ENCODE results near the gene RBPJL.

Gene RBPJL

GRCh38 chr20:45307076-45307640 lies 518 bp downstream of the RBPJL start:
- DNase-seq (ENCODE audit: low spot score) = no peak
- in situ Hi-C loops (cut with MboI; ENCODE audit: low pct_unique_long_range_greater_than_20kb, low sequenced_read_pairs, unreplicated experiment) = no loop called here

DNA sequence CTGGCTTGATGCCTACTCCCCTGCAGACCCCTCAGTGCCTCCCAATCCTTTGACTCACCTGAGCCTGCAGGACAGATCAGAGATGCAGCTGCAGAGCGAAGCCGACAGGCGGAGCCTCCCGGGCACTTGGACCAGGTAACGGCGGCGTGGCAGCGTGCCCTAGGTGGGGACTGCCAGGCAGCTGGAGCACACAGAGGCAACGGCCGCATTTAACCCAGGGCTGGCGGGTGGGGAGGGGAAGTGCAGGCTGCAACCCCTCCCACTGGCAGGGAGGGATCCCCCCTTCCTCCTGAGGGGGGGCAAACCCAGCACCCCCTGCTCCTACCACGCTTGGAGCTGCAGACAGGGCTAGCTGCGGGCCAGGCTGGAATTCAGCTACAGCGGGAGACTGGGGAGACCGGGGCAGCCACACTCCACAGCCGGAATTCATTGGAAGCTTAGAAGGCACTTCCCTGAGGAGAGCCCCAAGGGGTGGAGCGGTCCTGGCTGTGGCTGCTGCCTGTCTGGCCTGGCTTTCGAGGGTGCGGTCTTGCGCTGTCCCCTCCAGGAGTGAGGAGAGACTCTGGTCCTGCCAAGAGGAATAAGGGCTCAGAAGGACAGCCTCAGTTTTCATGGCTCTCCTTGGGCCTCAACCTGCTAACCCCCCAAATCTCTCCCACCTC lies 1.6 kb downstream of the RBPJL start, which contains the start of gene MATN4:
MATN4 (minus strand) TSS at position 183 of the 662 bp plus-strand sequence. CDS start 2,717 bp downstream, outside the sequence.
- in situ Hi-C loops (cut with MboI; ENCODE audit: low pct_unique_long_range_greater_than_20kb, low sequenced_read_pairs, unreplicated experiment) = no loop called here
- TF ChIP-seq, protein P1, sequence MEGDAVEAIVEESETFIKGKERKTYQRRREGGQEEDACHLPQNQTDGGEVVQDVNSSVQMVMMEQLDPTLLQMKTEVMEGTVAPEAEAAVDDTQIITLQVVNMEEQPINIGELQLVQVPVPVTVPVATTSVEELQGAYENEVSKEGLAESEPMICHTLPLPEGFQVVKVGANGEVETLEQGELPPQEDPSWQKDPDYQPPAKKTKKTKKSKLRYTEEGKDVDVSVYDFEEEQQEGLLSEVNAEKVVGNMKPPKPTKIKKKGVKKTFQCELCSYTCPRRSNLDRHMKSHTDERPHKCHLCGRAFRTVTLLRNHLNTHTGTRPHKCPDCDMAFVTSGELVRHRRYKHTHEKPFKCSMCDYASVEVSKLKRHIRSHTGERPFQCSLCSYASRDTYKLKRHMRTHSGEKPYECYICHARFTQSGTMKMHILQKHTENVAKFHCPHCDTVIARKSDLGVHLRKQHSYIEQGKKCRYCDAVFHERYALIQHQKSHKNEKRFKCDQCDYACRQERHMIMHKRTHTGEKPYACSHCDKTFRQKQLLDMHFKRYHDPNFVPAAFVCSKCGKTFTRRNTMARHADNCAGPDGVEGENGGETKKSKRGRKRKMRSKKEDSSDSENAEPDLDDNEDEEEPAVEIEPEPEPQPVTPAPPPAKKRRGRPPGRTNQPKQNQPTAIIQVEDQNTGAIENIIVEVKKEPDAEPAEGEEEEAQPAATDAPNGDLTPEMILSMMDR (IDR thresholded peaks at IDR 0.05; ENCODE audit: extremely low read depth, insufficient read depth, missing control alignments) = no peak
- no peak for DNase-seq (ENCODE audit: low spot score)

More at GRCh38 chr20:45307076-45307640, 518 bp downstream of the RBPJL start:
- TF ChIP-seq, protein P1 (IDR thresholded peaks at IDR 0.05; ENCODE audit: extremely low read depth, insufficient read depth, missing control alignments) = no peak

- in situ Hi-C loops (cut with MboI; ENCODE audit: low pct_unique_long_range_greater_than_20kb, low sequenced_read_pairs, unreplicated experiment) = no loop called here
- no peak for DNase-seq (ENCODE audit: low spot score)
- TF ChIP-seq, protein P1 (IDR thresholded peaks at IDR 0.05; ENCODE audit: extremely low read depth, insufficient read depth, missing control alignments) = no peak
Measured at GRCh38 chr20:45309075-45309474, 2.4 kb downstream of the RBPJL start.

DNA sequence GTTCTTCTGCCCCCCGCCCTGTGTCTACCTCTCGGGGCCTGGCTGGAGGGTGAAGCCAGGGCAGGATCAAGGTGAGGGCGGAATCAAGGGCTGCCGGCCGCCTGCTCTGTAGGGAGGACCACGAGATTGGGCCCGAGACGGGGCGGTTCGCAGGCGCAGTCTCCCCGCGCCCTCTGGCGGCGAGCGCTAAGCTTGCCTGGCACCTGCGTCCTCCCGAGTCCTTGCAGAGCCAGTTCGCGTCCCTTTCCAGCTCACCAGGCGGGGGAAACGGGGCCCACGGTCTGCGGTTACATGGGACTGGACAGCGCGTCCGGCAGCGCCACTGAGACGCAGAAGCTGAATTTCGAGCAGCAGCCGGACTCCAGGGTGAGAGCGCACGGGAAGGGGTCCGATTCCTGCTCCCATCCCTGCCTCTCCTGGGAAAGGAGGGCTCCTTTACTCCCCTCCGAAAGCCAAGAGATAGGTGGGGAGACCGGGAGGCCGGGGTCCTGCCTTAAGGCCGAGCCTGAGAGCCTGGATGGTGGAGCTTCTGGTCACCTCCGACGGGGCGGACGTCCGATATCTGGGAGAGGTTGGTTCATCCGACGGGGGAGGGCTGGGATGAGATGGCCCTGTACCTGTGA lies 5.1 kb downstream of the RBPJL start:
- DNase-seq (ENCODE audit: low spot score) = peak; percentile 88
- TF ChIP-seq, protein P1 (IDR thresholded peaks at IDR 0.05; ENCODE audit: extremely low read depth, insufficient read depth, missing control alignments) = peak; percentile 93
- in situ Hi-C loops (cut with MboI; ENCODE audit: low pct_unique_long_range_greater_than_20kb, low sequenced_read_pairs, unreplicated experiment) = no loop called here

DNA sequence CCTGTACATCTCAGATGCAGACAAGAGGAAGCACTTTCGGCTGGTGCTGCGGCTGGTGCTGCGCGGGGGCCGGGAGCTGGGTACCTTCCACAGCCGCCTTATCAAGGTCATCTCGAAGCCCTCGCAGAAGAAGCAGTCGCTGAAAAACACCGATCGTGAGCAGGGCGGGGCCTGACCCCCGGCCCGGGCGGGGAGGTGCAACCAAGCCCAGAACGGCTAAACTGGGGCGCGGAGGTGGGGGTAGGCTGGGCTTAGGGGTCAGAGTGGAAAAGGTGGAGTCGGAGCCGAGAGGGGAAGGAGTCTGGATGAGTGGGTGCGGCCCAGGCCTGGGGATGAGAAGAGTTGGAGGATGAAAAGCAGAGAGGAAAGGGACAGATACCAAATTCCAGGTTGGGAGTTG lies 5.6 kb downstream of the RBPJL start:
- TF ChIP-seq, protein P1 (IDR thresholded peaks at IDR 0.05; ENCODE audit: extremely low read depth, insufficient read depth, missing control alignments) = no peak
- DNase-seq (ENCODE audit: low spot score) = no peak
- in situ Hi-C loops (cut with MboI; ENCODE audit: low pct_unique_long_range_greater_than_20kb, low sequenced_read_pairs, unreplicated experiment) = no loop called here

DNA sequence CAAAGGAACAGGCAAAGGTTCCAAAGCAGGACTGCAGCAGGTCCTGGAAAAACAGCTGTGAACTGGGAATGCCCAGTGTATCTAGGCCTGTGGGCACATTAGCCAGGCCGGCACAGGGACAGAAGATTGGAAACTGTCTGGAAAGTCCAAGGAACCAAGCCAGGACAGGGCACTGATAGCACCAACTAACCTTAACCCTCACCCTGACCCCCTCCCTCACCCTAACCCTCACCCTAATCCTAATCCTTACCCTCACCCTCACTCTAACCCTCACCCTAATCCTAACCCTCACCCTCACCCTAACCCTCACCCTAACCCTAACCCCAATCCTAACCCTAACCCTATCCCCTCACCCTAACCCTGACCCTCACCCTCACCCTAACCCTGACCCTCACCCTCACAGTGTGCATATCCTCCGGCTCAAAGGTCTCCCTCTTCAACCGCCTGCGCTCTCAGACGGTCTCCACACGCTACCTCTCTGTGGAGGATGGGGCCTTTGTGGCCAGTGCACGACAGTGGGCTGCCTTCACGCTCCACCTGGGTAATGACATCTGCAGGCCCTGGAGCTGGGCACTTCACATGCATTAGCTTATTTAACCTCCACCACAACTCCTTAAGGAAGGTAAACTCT lies 6.5 kb downstream of the RBPJL start:
- no peak for DNase-seq (ENCODE audit: low spot score)
- TF ChIP-seq, protein P1 (IDR thresholded peaks at IDR 0.05; ENCODE audit: extremely low read depth, insufficient read depth, missing control alignments) = no peak
- in situ Hi-C loops (cut with MboI; ENCODE audit: low pct_unique_long_range_greater_than_20kb, low sequenced_read_pairs, unreplicated experiment) = no loop called here

Measured in GM13977 (cell line).